ENCODE measurements around the gene EIF2AK2.

Gene EIF2AK2

GRCh38 chr2:37168217-37168981 is 11.6 kb upstream of the EIF2AK2 start:
- TF ChIP-seq TAF1 (IDR thresholded peaks at IDR 0.05; ENCODE audit: borderline replicate concordance, insufficient read depth, low read length) (no peak), SIN3A (IDR thresholded peaks at IDR 0.05; ENCODE audit: borderline replicate concordance, insufficient read depth, low read length) (no peak), POLR2AphosphoS5 (IDR thresholded peaks at IDR 0.05; ENCODE audit: low read depth, low read length) (no peak), FOXP2 (optimal IDR thresholded peaks at IDR 0.05; ENCODE audit: borderline replicate concordance, extremely low read depth, extremely low read length, insufficient read depth) (no peak)
- TF ChIP-seq, protein P1, sequence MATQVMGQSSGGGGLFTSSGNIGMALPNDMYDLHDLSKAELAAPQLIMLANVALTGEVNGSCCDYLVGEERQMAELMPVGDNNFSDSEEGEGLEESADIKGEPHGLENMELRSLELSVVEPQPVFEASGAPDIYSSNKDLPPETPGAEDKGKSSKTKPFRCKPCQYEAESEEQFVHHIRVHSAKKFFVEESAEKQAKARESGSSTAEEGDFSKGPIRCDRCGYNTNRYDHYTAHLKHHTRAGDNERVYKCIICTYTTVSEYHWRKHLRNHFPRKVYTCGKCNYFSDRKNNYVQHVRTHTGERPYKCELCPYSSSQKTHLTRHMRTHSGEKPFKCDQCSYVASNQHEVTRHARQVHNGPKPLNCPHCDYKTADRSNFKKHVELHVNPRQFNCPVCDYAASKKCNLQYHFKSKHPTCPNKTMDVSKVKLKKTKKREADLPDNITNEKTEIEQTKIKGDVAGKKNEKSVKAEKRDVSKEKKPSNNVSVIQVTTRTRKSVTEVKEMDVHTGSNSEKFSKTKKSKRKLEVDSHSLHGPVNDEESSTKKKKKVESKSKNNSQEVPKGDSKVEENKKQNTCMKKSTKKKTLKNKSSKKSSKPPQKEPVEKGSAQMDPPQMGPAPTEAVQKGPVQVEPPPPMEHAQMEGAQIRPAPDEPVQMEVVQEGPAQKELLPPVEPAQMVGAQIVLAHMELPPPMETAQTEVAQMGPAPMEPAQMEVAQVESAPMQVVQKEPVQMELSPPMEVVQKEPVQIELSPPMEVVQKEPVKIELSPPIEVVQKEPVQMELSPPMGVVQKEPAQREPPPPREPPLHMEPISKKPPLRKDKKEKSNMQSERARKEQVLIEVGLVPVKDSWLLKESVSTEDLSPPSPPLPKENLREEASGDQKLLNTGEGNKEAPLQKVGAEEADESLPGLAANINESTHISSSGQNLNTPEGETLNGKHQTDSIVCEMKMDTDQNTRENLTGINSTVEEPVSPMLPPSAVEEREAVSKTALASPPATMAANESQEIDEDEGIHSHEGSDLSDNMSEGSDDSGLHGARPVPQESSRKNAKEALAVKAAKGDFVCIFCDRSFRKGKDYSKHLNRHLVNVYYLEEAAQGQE (IDR thresholded peaks at IDR 0.05; ENCODE audit: insufficient read depth in 1 of 2, low read depth in 2 of 2, low read length in 2 of 2): no peak

DNA sequence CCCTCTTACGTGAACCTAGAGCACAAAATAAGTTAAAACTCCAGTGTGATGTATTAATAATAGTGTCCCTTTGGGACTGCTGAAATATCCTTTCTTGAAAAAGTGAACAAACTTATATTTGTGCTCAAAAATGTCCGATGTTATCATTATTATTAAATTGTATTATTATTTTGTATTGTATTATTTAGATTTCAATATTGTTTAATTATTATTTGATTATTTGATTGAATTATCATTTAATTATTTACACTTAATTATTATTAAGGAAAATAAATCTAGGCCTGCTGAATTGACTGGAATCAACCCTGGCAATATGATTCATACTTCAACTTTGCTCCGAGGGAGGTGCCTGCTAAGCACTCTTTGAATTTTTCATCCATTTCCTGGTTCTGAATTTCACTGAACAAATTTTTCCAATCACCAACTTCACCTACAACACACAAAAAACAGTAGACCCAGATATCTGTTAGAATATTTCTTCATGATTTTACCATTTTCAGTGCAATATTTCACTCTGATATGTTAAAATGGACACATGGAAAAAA is 10.9 kb upstream of the EIF2AK2 start:
- TF ChIP-seq FOXP2 (optimal IDR thresholded peaks at IDR 0.05; ENCODE audit: borderline replicate concordance, extremely low read depth, extremely low read length, insufficient read depth): no peak
- no peak for TF ChIP-seq TAF1 (IDR thresholded peaks at IDR 0.05; ENCODE audit: borderline replicate concordance, insufficient read depth, low read length)
- TF ChIP-seq, protein P1 (IDR thresholded peaks at IDR 0.05; ENCODE audit: insufficient read depth in 1 of 2, low read depth in 2 of 2, low read length in 2 of 2): no peak
- TF ChIP-seq POLR2AphosphoS5 (IDR thresholded peaks at IDR 0.05; ENCODE audit: low read depth, low read length): no peak
- TF ChIP-seq SIN3A (IDR thresholded peaks at IDR 0.05; ENCODE audit: borderline replicate concordance, insufficient read depth, low read length): no peak

- TF ChIP-seq, protein P1 (IDR thresholded peaks at IDR 0.05; ENCODE audit: insufficient read depth in 1 of 2, low read depth in 2 of 2, low read length in 2 of 2): no peak
- TF ChIP-seq SIN3A (IDR thresholded peaks at IDR 0.05; ENCODE audit: borderline replicate concordance, insufficient read depth, low read length) (no peak), POLR2AphosphoS5 (IDR thresholded peaks at IDR 0.05; ENCODE audit: low read depth, low read length) (no peak), TAF1 (IDR thresholded peaks at IDR 0.05; ENCODE audit: borderline replicate concordance, insufficient read depth, low read length) (no peak)
Observed at GRCh38 chr2:37164757-37165156, 8.0 kb upstream of the EIF2AK2 start.

- TF ChIP-seq FOXP2 (optimal IDR thresholded peaks at IDR 0.05; ENCODE audit: borderline replicate concordance, extremely low read depth, extremely low read length, insufficient read depth) (no peak), POLR2AphosphoS5 (IDR thresholded peaks at IDR 0.05; ENCODE audit: low read depth, low read length) (no peak), TAF1 (IDR thresholded peaks at IDR 0.05; ENCODE audit: borderline replicate concordance, insufficient read depth, low read length) (no peak), SIN3A (IDR thresholded peaks at IDR 0.05; ENCODE audit: borderline replicate concordance, insufficient read depth, low read length) (no peak)
- TF ChIP-seq, protein P1 (IDR thresholded peaks at IDR 0.05; ENCODE audit: insufficient read depth in 1 of 2, low read depth in 2 of 2, low read length in 2 of 2): no peak
Observed at GRCh38 chr2:37156071-37156856, 516 bp downstream of the EIF2AK2 start.

Measured in PFSK-1 (cell line).